ENCODE measurements around the gene SMCHD1. TPM values are rescaled to one million over a fixed set of nuclear protein-coding genes. Genes with fewer than 3 reads are reported as not detected.
"Not testable (repeated sequence)": the region's sequence is repeated elsewhere in the genome, so short reads cannot be mapped to it uniquely, and the experiment has no call there.

SMCHD1 gene
- total RNA-seq, 1 donor from 2014 or later, result 98.4 TPM

GRCh38 chr18:2847317-2848246 lies 192.1 kb downstream of the SMCHD1 start:
- peaks cover 3% of the 10 kb centered on the region for H3K36me3 Mint-ChIP-seq (ENCODE audit: low read depth)
- peak overlapping the region; percentile 88 for H3K4me3 Mint-ChIP-seq
- H3K9me3 Mint-ChIP-seq, result peaks cover 4% of the 10 kb centered on the region
- DNase-seq, result peak; percentile 79
- peaks cover 49% of the 10 kb centered on the region for H3K27me3 Mint-ChIP-seq
- H3K27ac Mint-ChIP-seq, result peak overlapping the region; percentile 88
- intact Hi-C loops (cut with micrococcal nuclease), result loop anchor here (1.0 to 5.0 kb wide), 5 partner anchors 35 to 400 kb away; partner anchors contain the start of genes METTL4, MYL12A and NDC80
- peaks cover 36% of the 10 kb centered on the region for H3K4me1 Mint-ChIP-seq

GRCh38 chr18:2848247-2849246 lies 193.0 kb downstream of the SMCHD1 start:
- no peak for DNase-seq
- H3K36me3 Mint-ChIP-seq (ENCODE audit: low read depth), result peaks cover 3% of the 10 kb centered on the region
- peaks cover 36% of the 10 kb centered on the region for H3K4me1 Mint-ChIP-seq
- H3K27me3 Mint-ChIP-seq, result peaks cover 46% of the 10 kb centered on the region
- peak overlapping the region; percentile 88 for H3K4me3 Mint-ChIP-seq
- peaks cover 4% of the 10 kb centered on the region for H3K9me3 Mint-ChIP-seq
- intact Hi-C loops (cut with micrococcal nuclease), result loop anchor here (2.0 to 5.0 kb wide), 4 partner anchors 34 to 399 kb away; partner anchors contain the start of genes METTL4, MYL12A and NDC80
- H3K27ac Mint-ChIP-seq, result peak overlapping the region; percentile 88

GRCh38 chr18:2850816-2851215 lies 195.3 kb downstream of the SMCHD1 start:
- no peak for DNase-seq
- Mint-ChIP-seq H3K27ac (peak overlapping the region; percentile 72), H3K4me1 (peaks cover 33% of the 10 kb centered on the region), H3K9me3 (no peaks in the 10 kb centered on the region), H3K4me3 (peak overlapping the region; percentile 46), H3K36me3 (ENCODE audit: low read depth) (peaks cover 3% of the 10 kb centered on the region), H3K27me3 (peaks cover 27% of the 10 kb centered on the region)
- intact Hi-C loops (cut with micrococcal nuclease), result no loop called here

GRCh38 chr18:2851771-2852170 lies 196.2 kb downstream of the SMCHD1 start:
- no peak for DNase-seq
- Mint-ChIP-seq H3K36me3 (ENCODE audit: low read depth) (peaks cover 3% of the 10 kb centered on the region), H3K9me3 (no peaks in the 10 kb centered on the region), H3K4me3 (no peak overlapping the region), H3K27me3 (peaks cover 25% of the 10 kb centered on the region), H3K4me1 (peaks cover 33% of the 10 kb centered on the region), H3K27ac (no peak overlapping the region)
- intact Hi-C loops (cut with micrococcal nuclease), result no loop called here

GRCh38 chr18:2852460-2852859 lies 196.9 kb downstream of the SMCHD1 start:
- H3K36me3 Mint-ChIP-seq (ENCODE audit: low read depth); H3K27ac Mint-ChIP-seq; H3K4me3 Mint-ChIP-seq; H3K9me3 Mint-ChIP-seq; intact Hi-C loops (cut with micrococcal nuclease); DNase-seq: not testable (repeated sequence)
- peaks cover 34% of the 10 kb centered on the region for H3K4me1 Mint-ChIP-seq
- peaks cover 28% of the 10 kb centered on the region for H3K27me3 Mint-ChIP-seq

- Mint-ChIP-seq H3K4me3 (no peak overlapping the region), H3K36me3 (ENCODE audit: low read depth) (peaks cover 3% of the 10 kb centered on the region), H3K9me3 (no peaks in the 10 kb centered on the region), H3K4me1 (peaks cover 29% of the 10 kb centered on the region), H3K27me3 (peaks cover 23% of the 10 kb centered on the region), H3K27ac (no peak overlapping the region)
- intact Hi-C loops (cut with micrococcal nuclease), result no loop called here
- no peak for DNase-seq
Measured at GRCh38 chr18:2853173-2853925, 197.8 kb downstream of the SMCHD1 start.

- Mint-ChIP-seq H3K27ac (no peak overlapping the region), H3K9me3 (no peaks in the 10 kb centered on the region), H3K4me3 (no peak overlapping the region), H3K4me1 (peaks cover 22% of the 10 kb centered on the region), H3K27me3 (peaks cover 15% of the 10 kb centered on the region), H3K36me3 (ENCODE audit: low read depth) (peaks cover 3% of the 10 kb centered on the region)
- no peak for DNase-seq
- intact Hi-C loops (cut with micrococcal nuclease), result no loop called here
Measured at GRCh38 chr18:2853926-2854664, 198.6 kb downstream of the SMCHD1 start.

Other genes starting within 250 kb of the SMCHD1 start
- 17.7 and 18.4 TPM in 2 replicates for gene METTL4, start 84.2 kb upstream of the SMCHD1 start, total RNA-seq
- gene NDC80, start 84.2 kb upstream of the SMCHD1 start, total RNA-seq, result 42.4 and 50.5 TPM in 2 replicates
- gene EMILIN2, start 191.3 kb downstream of the SMCHD1 start, total RNA-seq, result 32.4 and 35.5 TPM in 2 replicates

Measured in activated CD4-positive, alpha-beta T cell treated with anti-CD3 and anti-CD28 coated beads, Interleukin-2, amount 10 ng/mL, durations not matched to agents 24 days and 14 days (primary cell).